Peyer's patch (tissue), 4 donors: Measurements from ENCODE around the gene KRT16. TPM values are rescaled to one million over a fixed set of nuclear protein-coding genes. Genes with fewer than 3 reads are reported as not detected.
"Not testable (repeated sequence)": the region's sequence is repeated elsewhere in the genome, so short reads cannot be mapped to it uniquely, and the experiment has no call there.

Experiments used
- DNase-seq, 3 donors: peaks; one replicate each; pipeline ENCODE4 v3.0.0-alpha.2; 2017 to 2019
- H3K27ac ChIP-seq, 4 donors: fragments of 200-600 bp; sonication (generic); one replicate each; pipeline ENCODE4 v1.5.1; 2016 to 2019
- H3K27me3 ChIP-seq, 2 donors: fragments of 200-600 bp; sonication (generic); one replicate each; pipeline ENCODE4 v1.5.1; 2019
- H3K36me3 ChIP-seq, 3 donors: fragments of 200-600 bp; sonication (generic); one replicate each; pipeline ENCODE4 v1.5.1; 2016 to 2019
- H3K4me1 ChIP-seq, 4 donors: fragments of 200-600 bp; sonication (generic); one replicate each; pipeline ENCODE4 v1.5.1; 2016 to 2019
- H3K4me3 ChIP-seq, 4 donors: fragments of 200-600 bp; sonication (generic); 1 replicate in 3 of 4; 2 replicates in 1 of 4; pipeline ENCODE4 v1.5.1; 2016 to 2019; ENCODE audit warnings: mild to moderate bottlenecking in 1 of 4
- H3K9me3 ChIP-seq, 4 donors: fragments of 200-600 bp; sonication (generic); one replicate each; pipeline ENCODE4 v1.5.1; 2016 to 2019; ENCODE audit warnings: mild to moderate bottlenecking in 1 of 4
- POLR2A ChIP-seq, 2 donors: fragments of 450-650 bp; IDR thresholded peaks; one replicate each; pipeline ENCODE4 v1.5.1; 2017; ENCODE audit warnings: antibody characterized with exemption in 2 of 2, mild to moderate bottlenecking in 2 of 2, moderate library complexity in 2 of 2
- total RNA-seq, 4 donors: library from RNA; depleted of rRNA; stranded (reverse); fragments of >200 nt; gene quantifications; one replicate each; pipeline ENCODE4 v1.1.0, GENCODE V29; 2016
- TF ChIP-seq, protein P1 (sequence below), 6 experiments: fragments of 450-650 bp in 4 of 6; fragments of 200-600 bp in 2 of 6; sonication (generic) in 1 of 6; IDR thresholded peaks; one replicate each; pipeline ENCODE4 v1.5.1; 2017 to 2019; ENCODE audit warnings: antibody characterized with exemption in 6 of 6, mild to moderate bottlenecking in 3 of 6, moderate library complexity in 1 of 6

KRT16 gene
- total RNA-seq, 4 donors from 2014 or later, result not detected

DNA sequence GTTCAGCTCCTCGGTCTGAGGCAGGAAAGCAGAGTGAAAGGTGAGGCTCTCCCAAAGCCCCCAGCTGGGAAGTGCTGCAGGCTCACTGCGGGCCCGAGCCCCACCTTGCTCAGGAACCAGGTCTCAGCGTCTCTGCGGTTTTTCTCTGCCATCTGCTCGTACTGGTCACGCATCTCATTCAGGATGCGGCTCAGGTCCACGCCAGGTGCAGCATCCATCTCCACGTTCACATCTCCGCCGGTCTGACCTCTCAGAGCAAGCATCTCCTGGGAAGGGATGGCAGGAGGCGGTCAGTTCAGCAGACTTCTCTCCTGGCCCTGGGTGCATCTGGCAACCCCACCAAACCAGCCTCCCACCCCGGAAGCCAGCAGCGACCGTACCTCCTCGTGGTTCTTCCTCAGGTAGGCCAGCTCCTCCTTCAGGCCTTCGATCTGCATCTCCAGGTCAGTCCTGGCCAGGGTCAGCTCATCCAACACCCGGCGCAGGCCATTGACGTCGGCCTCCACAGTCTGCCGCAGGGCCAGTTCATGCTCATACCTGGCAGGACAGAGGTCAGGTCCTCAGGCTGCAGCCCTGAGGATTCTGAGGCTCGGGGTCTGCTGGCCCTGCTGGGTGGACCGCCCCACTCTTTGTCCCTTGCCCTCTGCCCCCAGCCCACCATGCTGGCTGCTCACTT, 1.5 kb downstream of the KRT16 start:
- peak in 1 of 3 donors; percentile 25 for DNase-seq
- TF ChIP-seq, protein P1, sequence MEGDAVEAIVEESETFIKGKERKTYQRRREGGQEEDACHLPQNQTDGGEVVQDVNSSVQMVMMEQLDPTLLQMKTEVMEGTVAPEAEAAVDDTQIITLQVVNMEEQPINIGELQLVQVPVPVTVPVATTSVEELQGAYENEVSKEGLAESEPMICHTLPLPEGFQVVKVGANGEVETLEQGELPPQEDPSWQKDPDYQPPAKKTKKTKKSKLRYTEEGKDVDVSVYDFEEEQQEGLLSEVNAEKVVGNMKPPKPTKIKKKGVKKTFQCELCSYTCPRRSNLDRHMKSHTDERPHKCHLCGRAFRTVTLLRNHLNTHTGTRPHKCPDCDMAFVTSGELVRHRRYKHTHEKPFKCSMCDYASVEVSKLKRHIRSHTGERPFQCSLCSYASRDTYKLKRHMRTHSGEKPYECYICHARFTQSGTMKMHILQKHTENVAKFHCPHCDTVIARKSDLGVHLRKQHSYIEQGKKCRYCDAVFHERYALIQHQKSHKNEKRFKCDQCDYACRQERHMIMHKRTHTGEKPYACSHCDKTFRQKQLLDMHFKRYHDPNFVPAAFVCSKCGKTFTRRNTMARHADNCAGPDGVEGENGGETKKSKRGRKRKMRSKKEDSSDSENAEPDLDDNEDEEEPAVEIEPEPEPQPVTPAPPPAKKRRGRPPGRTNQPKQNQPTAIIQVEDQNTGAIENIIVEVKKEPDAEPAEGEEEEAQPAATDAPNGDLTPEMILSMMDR (IDR thresholded peaks at IDR 0.05), result no peak
- no peak for TF ChIP-seq POLR2A (IDR thresholded peaks at IDR 0.05)
- Histone ChIP-seq H3K4me1 (no peaks in the 10 kb centered on the region), H3K36me3 (no peaks in the 10 kb centered on the region), H3K4me3 (no peak overlapping the region), H3K27ac (no peak overlapping the region), H3K27me3 (no peaks in the 10 kb centered on the region), H3K9me3 (peaks cover 0 to 8% (median 0%) of the 10 kb centered on the region in 4 donors)

DNA sequence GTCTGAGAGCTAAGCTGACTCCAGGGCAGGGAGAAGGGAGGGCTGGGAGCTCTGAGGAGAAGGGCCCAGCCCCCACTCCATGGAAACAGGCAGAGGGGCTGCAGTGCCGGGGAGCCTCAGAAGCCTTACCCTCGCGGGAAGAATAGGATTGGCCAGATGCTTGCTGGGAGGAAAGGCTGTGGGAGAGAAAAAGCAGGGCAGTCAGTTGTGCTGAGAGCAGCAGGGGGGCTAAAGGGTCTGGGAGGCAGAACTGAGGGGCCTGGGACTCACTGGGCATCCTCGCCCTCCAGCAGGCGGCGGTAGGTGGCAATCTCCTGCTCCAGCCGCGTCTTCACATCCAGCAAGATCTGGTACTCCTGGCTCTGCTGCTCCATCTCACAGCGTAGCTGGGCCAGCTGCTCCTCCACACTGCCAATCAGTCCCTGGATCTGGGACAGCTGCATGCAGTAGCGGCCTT, 2.5 kb downstream of the KRT16 start:
- not testable (repeated sequence) for H3K27ac ChIP-seq, H3K36me3 ChIP-seq, H3K4me3 ChIP-seq, H3K4me1 ChIP-seq, H3K9me3 ChIP-seq, H3K27me3 ChIP-seq
- TF ChIP-seq, protein P1 (IDR thresholded peaks at IDR 0.05), result peak in 3 of 6 experiments; percentile 6 to 42 (median 34)
- peak in 1 of 3 donors; percentile 51 for DNase-seq

DNA sequence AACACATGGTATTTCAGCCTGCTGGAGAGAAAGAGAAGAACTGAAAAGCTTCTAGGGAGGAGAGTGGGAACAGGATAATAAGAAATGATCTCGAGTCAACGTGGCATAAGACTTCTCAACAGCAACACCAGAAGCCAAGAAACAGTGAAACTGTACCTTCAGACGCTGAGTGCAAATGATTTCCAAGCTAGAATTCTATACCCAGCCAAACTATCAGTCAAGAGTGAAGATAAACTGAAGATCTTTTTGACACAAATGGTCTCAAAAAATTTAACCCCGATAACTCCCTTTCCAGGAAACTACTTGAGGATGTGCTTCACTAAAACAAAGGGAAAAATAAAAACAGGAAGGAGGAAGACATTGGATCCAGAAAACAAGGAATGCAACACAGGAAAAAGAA, 5.6 kb downstream of the KRT16 start:
- not testable (repeated sequence) for H3K36me3 ChIP-seq, H3K4me1 ChIP-seq, H3K4me3 ChIP-seq, DNase-seq, H3K9me3 ChIP-seq, H3K27me3 ChIP-seq, H3K27ac ChIP-seq

DNA sequence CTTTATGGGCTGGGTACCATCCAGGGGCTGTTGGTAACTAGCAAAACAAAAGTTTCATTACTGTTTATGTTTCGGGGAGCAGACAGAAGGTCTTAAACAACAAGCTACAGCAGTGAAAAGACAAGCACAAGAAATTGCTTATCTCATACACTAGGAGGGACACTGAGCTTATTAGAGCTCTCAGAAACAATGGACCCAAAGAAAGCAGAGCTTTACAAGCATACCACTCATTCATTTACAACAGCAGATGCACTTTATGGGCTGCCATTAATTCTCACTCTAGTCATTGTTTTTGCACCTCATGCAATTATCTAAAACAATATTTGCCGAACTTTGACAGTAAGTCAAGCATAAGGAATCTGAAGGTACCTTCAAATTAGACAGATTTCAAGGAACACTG, 10.0 kb downstream of the KRT16 start:
- no peaks in the 10 kb centered on the region for H3K27me3 ChIP-seq
- H3K4me1 ChIP-seq, result no peaks in the 10 kb centered on the region
- no peak overlapping the region for H3K27ac ChIP-seq
- peaks cover 0 to 8% (median 0%) of the 10 kb centered on the region in 4 donors for H3K9me3 ChIP-seq
- DNase-seq, result no peak
- no peak overlapping the region for H3K4me3 ChIP-seq
- TF ChIP-seq, protein P1 (IDR thresholded peaks at IDR 0.05), result no peak
- TF ChIP-seq POLR2A (IDR thresholded peaks at IDR 0.05), result no peak
- H3K36me3 ChIP-seq, result no peaks in the 10 kb centered on the region

DNA sequence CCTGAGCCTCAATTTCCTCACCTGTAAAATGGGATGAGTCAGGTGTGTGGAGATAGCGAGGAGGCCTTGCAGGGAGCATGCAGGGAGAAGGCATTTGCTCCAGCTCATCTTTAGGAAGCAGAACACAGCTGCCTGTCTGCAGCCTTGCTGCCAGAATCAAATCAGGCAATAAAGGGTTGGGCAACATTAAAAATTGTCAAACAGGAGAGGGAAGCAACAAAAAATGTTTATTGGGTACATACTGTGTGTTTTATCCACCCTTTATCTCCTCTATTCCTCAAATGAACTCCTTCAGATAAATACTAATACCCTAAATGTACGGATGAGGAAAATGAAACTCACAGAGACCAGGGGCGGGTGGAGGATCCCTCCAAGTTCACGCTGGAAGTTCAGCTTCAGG, 12.2 kb downstream of the KRT16 start:
- Histone ChIP-seq H3K27ac (no peak overlapping the region), H3K27me3 (no peaks in the 10 kb centered on the region), H3K9me3 (no peaks in the 10 kb centered on the region), H3K4me3 (no peak overlapping the region), H3K36me3 (no peaks in the 10 kb centered on the region), H3K4me1 (no peaks in the 10 kb centered on the region)
- no peak for TF ChIP-seq POLR2A (IDR thresholded peaks at IDR 0.05)
- TF ChIP-seq, protein P1 (IDR thresholded peaks at IDR 0.05), result no peak
- DNase-seq, result no peak

DNA sequence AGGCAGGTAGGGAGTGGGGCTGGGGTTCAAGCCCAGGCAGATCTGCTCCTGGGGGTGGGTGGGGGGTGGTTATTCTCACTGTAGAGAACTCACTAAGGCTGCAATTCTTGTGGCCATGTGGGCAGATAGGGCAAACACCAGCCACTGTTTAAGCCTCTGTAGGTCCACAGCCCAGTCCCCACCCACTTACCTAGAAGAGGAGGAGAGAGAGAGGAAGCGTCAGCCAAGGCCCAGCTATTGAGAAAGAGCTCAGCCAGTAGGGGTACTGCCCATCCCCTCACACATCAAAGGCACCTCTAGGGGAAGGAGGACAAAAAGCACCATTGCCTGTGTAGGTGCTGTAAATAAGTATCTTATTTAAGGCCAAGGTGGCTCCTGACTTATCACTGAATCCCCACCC, 12.9 kb downstream of the KRT16 start:
- no peaks in the 10 kb centered on the region for H3K27me3 ChIP-seq
- no peaks in the 10 kb centered on the region for H3K9me3 ChIP-seq
- no peaks in the 10 kb centered on the region for H3K4me1 ChIP-seq
- no peak overlapping the region for H3K27ac ChIP-seq
- H3K36me3 ChIP-seq, result no peaks in the 10 kb centered on the region
- DNase-seq, result no peak
- no peak overlapping the region for H3K4me3 ChIP-seq
- no peak for TF ChIP-seq POLR2A (IDR thresholded peaks at IDR 0.05)
- TF ChIP-seq, protein P1 (IDR thresholded peaks at IDR 0.05), result no peak
